ENCODE results near the gene CHRNA3. TPM values are rescaled to one million over a fixed set of nuclear protein-coding genes. Genes with fewer than 3 reads are reported as not detected.

CHRNA3 gene
- total RNA-seq, 1 experiment from 2014 or later = not detected

- RAD21 ChIA-PET (ENCODE audit: low non-redundant PET in 1 of 2, low total read pairs in 2 of 2, uncharacterized antibody in 2 of 2, unreplicated experiment in 2 of 2) = interaction anchor here in 1 of 2 experiments (1.7 kb wide), 1 partner anchor 71 kb away, joined by 4 read pairs; no protein-coding TSS in a partner anchor
- H3K9me2 ChIP-seq (ENCODE audit: insufficient read depth) = no peaks in the 10 kb centered on the region
- H3K79me2 ChIP-seq (ENCODE audit: insufficient read depth, low read length) = no peaks in the 10 kb centered on the region
- DNase-seq (ENCODE audit: low read depth, low spot score) (no peak), ATAC-seq (no peak)
- H3K27ac ChIP-seq (ENCODE audit: low read depth, low read length) = no peak overlapping the region
- no peaks in the 10 kb centered on the region for H3K27me3 ChIP-seq (ENCODE audit: insufficient read depth, low read length)
- H3K9ac ChIP-seq (ENCODE audit: low read length) = no peak overlapping the region
- no peaks in the 10 kb centered on the region for H3K36me3 ChIP-seq (ENCODE audit: control insufficient read depth in 1 of 2, insufficient read depth in 2 of 2, low read length in 2 of 2)
- peaks cover 2 to 15% of the 10 kb centered on the region in 2 experiments; a peak in 2 of 4 replicates for H3K4me1 ChIP-seq (ENCODE audit: control insufficient read depth in 1 of 2, insufficient read depth in 2 of 2, low read length in 2 of 2)
- no peak overlapping the region for H2AFZ ChIP-seq (ENCODE audit: low read depth, low read length, poor library complexity, severe bottlenecking)
- H3K4me2 ChIP-seq (ENCODE audit: low read length) = no peak overlapping the region
- POLR2A ChIA-PET = no interaction called here
- H3K9me3 ChIP-seq (ENCODE audit: control insufficient read depth in 1 of 2, insufficient read depth in 1 of 2, low read depth in 1 of 2, low read length in 2 of 2) = peaks cover under 1 to 8% of the 10 kb centered on the region in 2 experiments; a peak in 1 of 4 replicates
- no peak overlapping the region for H3K4me3 ChIP-seq (replicated peaks in 1 of 2; ENCODE audit: low read depth in 1 of 2, low read length in 2 of 2)
- CTCF ChIA-PET = interaction anchor here (1.0 to 3.7 kb wide), 4 partner anchors 8 to 102 kb away, joined by 3 to 19 read pairs (median 8); no protein-coding TSS in a partner anchor
- intact Hi-C loops (cut with micrococcal nuclease) = loop anchor here (1.0 kb wide), 2 partner anchors 71 to 113 kb away; no protein-coding TSS in a partner anchor
- BruUV-seq (replicated peaks) = no TSS peak
- TF ChIP-seq CBX3 (IDR thresholded peaks at IDR 0.05; ENCODE audit: low read depth) (no peak), ZNF274 (IDR thresholded peaks at IDR 0.05; ENCODE audit: low read depth, low read length) (no peak), ZFX (IDR thresholded peaks at IDR 0.05) (no peak), POLR2AphosphoS5 (IDR thresholded peaks at IDR 0.05; ENCODE audit: low read depth, low read length) (no peak), EZH2 (IDR thresholded peaks at IDR 0.05) (no peak), FOSL1 (IDR thresholded peaks at IDR 0.05; ENCODE audit: low read depth) (no peak), EZH2phosphoT487 (IDR thresholded peaks at IDR 0.05; ENCODE audit: borderline replicate concordance) (no peak), SP1 (IDR thresholded peaks at IDR 0.05; ENCODE audit: low read depth) (no peak), RAD21 (IDR thresholded peaks at IDR 0.05; ENCODE audit: low read depth) (no peak), CTCF (IDR thresholded peaks at IDR 0.05 in 2 of 3, conservative IDR thresholded peaks at IDR 0.05 in 1 of 3; ENCODE audit: borderline replicate concordance in 1 of 3, insufficient read depth in 1 of 3, low read depth in 2 of 3, low read length in 2 of 3) (no peak), SIN3A (IDR thresholded peaks at IDR 0.05; ENCODE audit: low read depth) (no peak), JUND (IDR thresholded peaks at IDR 0.05) (no peak), ZBTB33 (IDR thresholded peaks at IDR 0.05; ENCODE audit: extremely low read depth, insufficient replicate concordance, low read length) (no peak), MAX (IDR thresholded peaks at IDR 0.05) (no peak), YY1 (IDR thresholded peaks at IDR 0.05; ENCODE audit: extremely low read depth, insufficient replicate concordance, low read depth, low read length) (no peak), POLR2A (IDR thresholded peaks at IDR 0.05; ENCODE audit: borderline replicate concordance, extremely low read depth, insufficient read depth, insufficient read length) (no peak), REST (IDR thresholded peaks at IDR 0.05; ENCODE audit: low read depth) (no peak)
- H4K20me1 ChIP-seq (ENCODE audit: insufficient read depth) = no peaks in the 10 kb centered on the region
These were observed 17.1 kb upstream of the CHRNA3 start for GRCh38 chr15:78637776-78638435.

Measured in HCT116 (cell line).